ENCODE data around the gene LAMA3.

DNA sequence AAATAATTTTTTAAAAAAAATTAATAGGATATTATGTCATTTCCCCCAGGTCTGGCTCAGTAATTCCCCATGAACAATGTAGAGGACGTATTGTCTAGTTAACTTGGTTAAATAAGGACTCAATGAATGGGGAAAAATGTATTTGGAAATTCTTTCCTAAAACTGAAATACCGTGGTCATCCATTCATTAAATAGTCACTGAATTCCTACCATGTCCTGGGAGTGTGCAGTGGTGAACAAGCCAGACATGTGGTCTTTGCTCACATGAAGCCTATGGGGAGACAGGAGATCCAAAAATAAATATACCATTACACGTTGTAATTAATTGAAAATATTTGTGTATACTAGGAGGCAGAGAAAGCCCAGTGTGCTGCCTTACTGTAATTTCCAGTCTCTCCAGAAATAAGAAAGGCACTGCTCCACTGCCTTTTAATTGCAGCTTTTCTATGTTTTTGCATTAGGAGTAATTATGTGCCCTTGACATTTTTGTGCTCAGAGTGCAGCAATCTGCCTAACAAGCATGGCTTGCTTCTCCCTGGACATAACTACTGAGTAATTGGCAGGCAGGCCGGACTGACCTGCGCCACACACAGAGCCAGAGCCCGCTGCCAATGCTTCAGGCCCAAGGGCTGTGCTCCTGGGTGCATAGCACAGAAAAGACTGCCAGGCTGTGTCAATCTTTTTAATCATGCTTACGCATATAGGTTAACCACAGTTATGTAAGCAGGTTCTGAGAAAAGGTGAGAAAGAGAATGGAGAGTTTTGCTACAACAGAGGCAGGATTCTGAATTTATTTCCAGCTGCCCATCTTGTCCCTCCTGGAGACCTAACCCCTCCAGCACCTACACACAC, 303.1 kb downstream of the LAMA3 start:
- TF ChIP-seq, protein P1, sequence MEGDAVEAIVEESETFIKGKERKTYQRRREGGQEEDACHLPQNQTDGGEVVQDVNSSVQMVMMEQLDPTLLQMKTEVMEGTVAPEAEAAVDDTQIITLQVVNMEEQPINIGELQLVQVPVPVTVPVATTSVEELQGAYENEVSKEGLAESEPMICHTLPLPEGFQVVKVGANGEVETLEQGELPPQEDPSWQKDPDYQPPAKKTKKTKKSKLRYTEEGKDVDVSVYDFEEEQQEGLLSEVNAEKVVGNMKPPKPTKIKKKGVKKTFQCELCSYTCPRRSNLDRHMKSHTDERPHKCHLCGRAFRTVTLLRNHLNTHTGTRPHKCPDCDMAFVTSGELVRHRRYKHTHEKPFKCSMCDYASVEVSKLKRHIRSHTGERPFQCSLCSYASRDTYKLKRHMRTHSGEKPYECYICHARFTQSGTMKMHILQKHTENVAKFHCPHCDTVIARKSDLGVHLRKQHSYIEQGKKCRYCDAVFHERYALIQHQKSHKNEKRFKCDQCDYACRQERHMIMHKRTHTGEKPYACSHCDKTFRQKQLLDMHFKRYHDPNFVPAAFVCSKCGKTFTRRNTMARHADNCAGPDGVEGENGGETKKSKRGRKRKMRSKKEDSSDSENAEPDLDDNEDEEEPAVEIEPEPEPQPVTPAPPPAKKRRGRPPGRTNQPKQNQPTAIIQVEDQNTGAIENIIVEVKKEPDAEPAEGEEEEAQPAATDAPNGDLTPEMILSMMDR (conservative IDR thresholded peaks at IDR 0.05), result no peak
- no peak for TF ChIP-seq ZFX (IDR thresholded peaks at IDR 0.05)

Measured in C4-2B (cell line).